ENCODE results near the gene DTNB.

GRCh38 chr2:25598911-25599310, 74.5 kb downstream of the DTNB start:
- no peak for TF ChIP-seq CTCF (tag by site-specific recombination; IDR thresholded peaks at IDR 0.05)
- TF ChIP-seq ZNF362 (tag by site-specific recombination; IDR thresholded peaks at IDR 0.05) = no peak
- TF ChIP-seq ZSCAN5A (tag by site-specific recombination; IDR thresholded peaks at IDR 0.05) = no peak
- no peak for TF ChIP-seq ZBTB21 (tag by site-specific recombination; IDR thresholded peaks at IDR 0.05)
- TF ChIP-seq FEZF1 (tag by site-specific recombination; IDR thresholded peaks at IDR 0.05) = no peak
- TF ChIP-seq ZBTB26 (tag by site-specific recombination; optimal IDR thresholded peaks at IDR 0.05) = no peak
- TF ChIP-seq ZNF354C (tag by site-specific recombination; IDR thresholded peaks at IDR 0.05; ENCODE audit: borderline replicate concordance, low read depth) = no peak
- no peak for TF ChIP-seq ZNF2 (tag by site-specific recombination; IDR thresholded peaks at IDR 0.05)
- TF ChIP-seq ZNF280D (tag by site-specific recombination; IDR thresholded peaks at IDR 0.05) = no peak
- TF ChIP-seq ZNF600 (tag by site-specific recombination; IDR thresholded peaks at IDR 0.05) = no peak
- TF ChIP-seq GLI4 (tag by site-specific recombination; IDR thresholded peaks at IDR 0.05) = no peak
- no peak for TF ChIP-seq ZNF514 (tag by site-specific recombination; IDR thresholded peaks at IDR 0.05)
- no peak for TF ChIP-seq PRDM2 (tag by site-specific recombination; IDR thresholded peaks at IDR 0.05; ENCODE audit: borderline replicate concordance)
